ENCODE data around the gene RAB31.

- TF ChIP-seq CTCF (IDR thresholded peaks at IDR 0.05) (no peak), POLR2A (IDR thresholded peaks at IDR 0.05) (no peak)
These were observed 18.8 kb downstream of the RAB31 start for GRCh38 chr18:9726936-9727335.
